Esophagus muscularis mucosa (tissue), 4 donors: ENCODE measurements around the gene BORCS6. TPM values are rescaled to one million over a fixed set of nuclear protein-coding genes. Genes with fewer than 3 reads are reported as not detected.

Experiments
- DNase-seq: peaks from one replicate; pipeline ENCODE4 v3.0.0-alpha.2; 2017; ENCODE audit errors: extremely low spot score
- H3K27ac ChIP-seq, 4 donors: fragments of 200-600 bp; sonication (generic); replicated peaks in 1 of 4; 1 replicate in 3 of 4; 2 replicates in 1 of 4; pipeline ENCODE4 v1.5.1; 2016 to 2019; ENCODE audit warnings: mild to moderate bottlenecking in 1 of 4
- H3K27me3 ChIP-seq, 4 donors: fragments of 200-600 bp; sonication (generic); one replicate each; pipeline versions ENCODE4 v1.5.1 to v1.6.0; 2016 to 2019
- H3K36me3 ChIP-seq, 4 donors: fragments of 200-600 bp; sonication (generic); one replicate each; pipeline ENCODE4 v1.5.1; 2016 to 2019
- H3K4me1 ChIP-seq, 4 donors: fragments of 200-600 bp; sonication (generic); one replicate each; pipeline ENCODE4 v1.5.1; 2016 to 2019
- H3K4me3 ChIP-seq, 4 donors: fragments of 200-600 bp; sonication (generic); 1 replicate in 2 of 4; 2 replicates in 2 of 4; pipeline ENCODE4 v1.5.1; 2016 to 2019; ENCODE audit warnings: mild to moderate bottlenecking in 4 of 4, moderate library complexity in 1 of 4
- H3K9me3 ChIP-seq, 4 donors: fragments of 200-600 bp; sonication (generic); 1 replicate in 3 of 4; 2 replicates in 1 of 4; pipeline ENCODE4 v1.5.1; 2016 to 2019
- EP300 ChIP-seq: sonication (generic); formaldehyde crosslinking; IDR thresholded peaks from one replicate; pipeline ENCODE4 v1.6.1; 2017; ENCODE audit warnings: antibody characterized with exemption
- POLR2A ChIP-seq: fragments of 450-650 bp; IDR thresholded peaks from one replicate; pipeline ENCODE4 v1.6.1; 2017; ENCODE audit warnings: antibody characterized with exemption, moderate library complexity, mild to moderate bottlenecking, low read depth
- POLR2AphosphoS5 ChIP-seq, 2 donors: sonication (generic); formaldehyde crosslinking; IDR thresholded peaks; one replicate each; pipeline ENCODE4 v1.6.1; 2017; ENCODE audit warnings: antibody characterized with exemption in 2 of 2
- WGBS: methylation state at CpG from one replicate; pipeline ENCODE4 v1.1.5; 2018; 5-methylcytosine and 5-hydroxymethylcytosine counted together
- intact Hi-C: fragments of 100-400 bp; cut with DNase I; formaldehyde crosslinking; loops from one replicate; pipeline ENCODE4 v1.15.1; 2023
- total RNA-seq, 4 donors: library from RNA; depleted of rRNA; stranded (reverse); fragments of >200 nt; gene quantifications; one replicate each; pipeline versions ENCODE4 v1.1.0 to v1.2.1, GENCODE V29; 2016
- TF ChIP-seq, protein P1 (sequence below), 3 experiments: fragments of 200-600 bp in 2 of 3; fragments of 450-650 bp in 1 of 3; sonication (generic) in 2 of 3; IDR thresholded peaks; one replicate each; pipeline ENCODE4 v1.5.1; 2017 to 2019; ENCODE audit warnings: antibody characterized with exemption in 3 of 3, mild to moderate bottlenecking in 2 of 3, moderate library complexity in 1 of 3

Gene BORCS6
- 10 to 100 TPM in 3 of 4 donors, 1 to 10 TPM in 1; 8.6 to 22.4 (median 13.9) TPM for total RNA-seq

- H3K27me3 ChIP-seq, result no peaks in the 10 kb centered on the region
- no peaks in the 10 kb centered on the region for H3K9me3 ChIP-seq
- intact Hi-C loops, result no loop called here
- H3K4me3 ChIP-seq, result peak within 1 kb of the TSS; percentile 70 to 90 (median 87)
- H3K27ac ChIP-seq, result peak within 1 kb of the TSS; percentile 93 to 99 (median 96)
- H3K36me3 ChIP-seq, result no peaks in the 10 kb centered on the region
- DNase-seq, result peak; percentile 99
- 5% methylated on average over 8 of the region's 70 CpGs for WGBS
- H3K4me1 ChIP-seq, result peaks cover 44 to 70% (median 58%) of the 10 kb centered on the region in 4 donors
- TF ChIP-seq POLR2A, result peak; percentile 42
- no peak for TF ChIP-seq EP300
- peak; percentile 93 to 94 for TF ChIP-seq POLR2AphosphoS5 (IDR thresholded peaks at IDR 0.05)
- TF ChIP-seq, protein P1, sequence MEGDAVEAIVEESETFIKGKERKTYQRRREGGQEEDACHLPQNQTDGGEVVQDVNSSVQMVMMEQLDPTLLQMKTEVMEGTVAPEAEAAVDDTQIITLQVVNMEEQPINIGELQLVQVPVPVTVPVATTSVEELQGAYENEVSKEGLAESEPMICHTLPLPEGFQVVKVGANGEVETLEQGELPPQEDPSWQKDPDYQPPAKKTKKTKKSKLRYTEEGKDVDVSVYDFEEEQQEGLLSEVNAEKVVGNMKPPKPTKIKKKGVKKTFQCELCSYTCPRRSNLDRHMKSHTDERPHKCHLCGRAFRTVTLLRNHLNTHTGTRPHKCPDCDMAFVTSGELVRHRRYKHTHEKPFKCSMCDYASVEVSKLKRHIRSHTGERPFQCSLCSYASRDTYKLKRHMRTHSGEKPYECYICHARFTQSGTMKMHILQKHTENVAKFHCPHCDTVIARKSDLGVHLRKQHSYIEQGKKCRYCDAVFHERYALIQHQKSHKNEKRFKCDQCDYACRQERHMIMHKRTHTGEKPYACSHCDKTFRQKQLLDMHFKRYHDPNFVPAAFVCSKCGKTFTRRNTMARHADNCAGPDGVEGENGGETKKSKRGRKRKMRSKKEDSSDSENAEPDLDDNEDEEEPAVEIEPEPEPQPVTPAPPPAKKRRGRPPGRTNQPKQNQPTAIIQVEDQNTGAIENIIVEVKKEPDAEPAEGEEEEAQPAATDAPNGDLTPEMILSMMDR (IDR thresholded peaks at IDR 0.05), result peak in 2 of 3 experiments; percentile 7 to 25
These were observed at the start of gene BORCS6 for GRCh38 chr17:8189711-8190477. TSS of gene BORCS6 (minus strand) at chr17:8190180. CDS start at chr17:8190140, 40 bp downstream.

DNA sequence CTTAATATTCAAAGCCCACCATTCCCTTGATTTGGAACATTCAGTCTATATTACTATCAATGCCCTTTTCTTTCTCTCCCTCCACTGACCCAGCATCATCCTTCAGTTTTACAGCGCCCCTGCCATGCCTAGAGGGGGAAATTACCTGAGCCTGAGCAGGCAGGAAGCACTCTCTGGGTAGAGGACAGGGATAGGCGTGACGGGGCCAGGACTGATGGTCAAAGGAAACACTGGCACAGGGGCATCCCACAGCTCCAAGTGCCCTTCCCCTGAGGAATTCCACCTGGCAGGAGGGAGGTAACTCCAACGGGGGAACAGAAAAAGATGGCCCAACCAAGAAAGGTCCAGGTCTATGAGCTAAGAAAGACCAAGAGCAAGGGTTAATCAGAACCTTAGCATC, 47.9 kb upstream of the BORCS6 start:
- intact Hi-C loops, result no loop called here
- 83% methylated on average over 4 of the region's 4 CpGs for WGBS
- H3K9me3 ChIP-seq, result no peaks in the 10 kb centered on the region
- H3K27ac ChIP-seq, result no peak overlapping the region
- no peak for DNase-seq
- H3K36me3 ChIP-seq, result peaks cover 76 to 97% (median 90%) of the 10 kb centered on the region in 4 donors
- H3K27me3 ChIP-seq, result no peaks in the 10 kb centered on the region
- no peak for TF ChIP-seq EP300
- TF ChIP-seq POLR2AphosphoS5 (IDR thresholded peaks at IDR 0.05), result no peak
- no peak for TF ChIP-seq POLR2A
- TF ChIP-seq, protein P1 (IDR thresholded peaks at IDR 0.05), result no peak
- H3K4me1 ChIP-seq, result no peaks in the 10 kb centered on the region
- no peak overlapping the region for H3K4me3 ChIP-seq

- no peaks in the 10 kb centered on the region for H3K27me3 ChIP-seq
- no peaks in the 10 kb centered on the region for H3K4me1 ChIP-seq
- intact Hi-C loops, result no loop called here
- H3K9me3 ChIP-seq, result no peaks in the 10 kb centered on the region
- no peak overlapping the region for H3K27ac ChIP-seq
- peaks cover 83 to 99% (median 97%) of the 10 kb centered on the region in 4 donors for H3K36me3 ChIP-seq
- TF ChIP-seq EP300 (no peak), POLR2AphosphoS5 (IDR thresholded peaks at IDR 0.05) (no peak), POLR2A (no peak)
- TF ChIP-seq, protein P1 (IDR thresholded peaks at IDR 0.05), result no peak
- 85% methylated on average over 7 of the region's 7 CpGs for WGBS
- H3K4me3 ChIP-seq, result no peak overlapping the region
- no peak for DNase-seq
These were observed 47.2 kb upstream of the BORCS6 start for GRCh38 chr17:8237175-8237574.

- TF ChIP-seq EP300 (no peak), POLR2A (no peak), POLR2AphosphoS5 (IDR thresholded peaks at IDR 0.05) (no peak)
- TF ChIP-seq, protein P1 (IDR thresholded peaks at IDR 0.05), result no peak
- 97% methylated on average over 7 of the region's 7 CpGs for WGBS
- H3K4me1 ChIP-seq, result no peaks in the 10 kb centered on the region
- intact Hi-C loops, result no loop called here
- peaks cover 90 to 99% (median 97%) of the 10 kb centered on the region in 4 donors for H3K36me3 ChIP-seq
- no peak overlapping the region for H3K27ac ChIP-seq
- no peak overlapping the region for H3K4me3 ChIP-seq
- no peak for DNase-seq
- H3K27me3 ChIP-seq, result no peaks in the 10 kb centered on the region
- H3K9me3 ChIP-seq, result no peaks in the 10 kb centered on the region
These were observed 45.7 kb upstream of the BORCS6 start for GRCh38 chr17:8235676-8236075.
